Mesodermal cell (in vitro differentiated cells): ENCODE data around the gene ROBO1.
A peak's percentile ranks its signal among the peaks of the same experiment; 100 is the strongest.

Source experiments
- H3K27ac ChIP-seq: 2 replicates; pipeline ENCODE4 v1.7.0; 2013; ENCODE audit warnings: mild to moderate bottlenecking, low read depth, low read length, moderate library complexity; ENCODE audit not compliant: severe bottlenecking
- H3K36me3 ChIP-seq: 2 replicates; pipeline ENCODE4 v1.7.1; 2013; ENCODE audit warnings: mild to moderate bottlenecking, low read length, moderate library complexity; ENCODE audit not compliant: control insufficient read depth, insufficient read depth
- H3K4me1 ChIP-seq: one replicate; pipeline ENCODE4 v1.7.1; 2013; ENCODE audit warnings: mild to moderate bottlenecking, low read length; ENCODE audit not compliant: insufficient read depth, control insufficient read depth, poor library complexity, severe bottlenecking
- H3K4me3 ChIP-seq: 2 replicates; pipeline ENCODE4 v1.7.0; 2013; ENCODE audit warnings: low read length, control low read depth, mild to moderate bottlenecking; ENCODE audit not compliant: insufficient read depth, poor library complexity, severe bottlenecking; ENCODE audit errors: extremely low read depth
- H3K9me3 ChIP-seq: 2 replicates; pipeline ENCODE4 v1.7.1; 2013; ENCODE audit warnings: mild to moderate bottlenecking, low read length, moderate library complexity; ENCODE audit not compliant: control insufficient read depth
- WGBS, 2 experiments: methylation state at CpG; one replicate each; pipeline ENCODE4 v1.1.5; 2013; ENCODE audit warnings: missing lambda C conversion rate in 2 of 2; ENCODE audit not compliant: insufficient coverage in 2 of 2; 5-methylcytosine and 5-hydroxymethylcytosine counted together

Gene ROBO1

GRCh38 chr3:78738833-78739232 lies 1029.0 kb downstream of the ROBO1 start:
- no peak overlapping the region for H3K4me3 ChIP-seq
- 100% methylated on average over 2 of the region's 2 CpGs; no CpG with 5 or more reads in 1 of the 2 experiments for WGBS, 2 experiments
- no peaks in the 10 kb centered on the region for H3K36me3 ChIP-seq
- H3K9me3 ChIP-seq: no peaks in the 10 kb centered on the region
- H3K4me1 ChIP-seq: peaks cover 8% of the 10 kb centered on the region
- no peak overlapping the region for H3K27ac ChIP-seq

GRCh38 chr3:78737988-78738387 lies 1029.8 kb downstream of the ROBO1 start:
- Histone ChIP-seq H3K4me1 (peaks cover 8% of the 10 kb centered on the region), H3K9me3 (no peaks in the 10 kb centered on the region), H3K27ac (peak overlapping the region; percentile 39), H3K36me3 (no peaks in the 10 kb centered on the region), H3K4me3 (no peak overlapping the region)
- 81% methylated on average over 3 of the region's 5 CpGs; no CpG with 5 or more reads in 1 of the 2 experiments for WGBS, 2 experiments

- no peak overlapping the region for H3K4me3 ChIP-seq
- peaks cover 8% of the 10 kb centered on the region for H3K4me1 ChIP-seq
- no peaks in the 10 kb centered on the region for H3K9me3 ChIP-seq
- WGBS, 2 experiments: 100% methylated on average over 2 of the region's 2 CpGs
- no peaks in the 10 kb centered on the region for H3K36me3 ChIP-seq
- no peak overlapping the region for H3K27ac ChIP-seq
Measured at GRCh38 chr3:78736863-78737262, 1030.9 kb downstream of the ROBO1 start.

GRCh38 chr3:78734048-78734637 lies 1033.7 kb downstream of the ROBO1 start:
- Histone ChIP-seq H3K36me3 (no peaks in the 10 kb centered on the region), H3K27ac (no peak overlapping the region), H3K9me3 (no peaks in the 10 kb centered on the region), H3K4me3 (no peak overlapping the region), H3K4me1 (peaks cover 8% of the 10 kb centered on the region)
- 93% methylated on average over 2 of the region's 3 CpGs; no CpG with 5 or more reads in 1 of the 2 experiments for WGBS, 2 experiments

- WGBS, 2 experiments: no CpG with 5 or more reads among the region's 1 CpG
- Histone ChIP-seq H3K9me3 (no peaks in the 10 kb centered on the region), H3K27ac (no peak overlapping the region), H3K4me1 (peaks cover 2% of the 10 kb centered on the region), H3K36me3 (no peaks in the 10 kb centered on the region), H3K4me3 (no peak overlapping the region)
Measured at GRCh38 chr3:78732893-78733292, 1034.9 kb downstream of the ROBO1 start.

- H3K4me1 ChIP-seq: no peaks in the 10 kb centered on the region
- H3K4me3 ChIP-seq: no peak overlapping the region
- no CpG with 5 or more reads among the region's 1 CpG for WGBS, 2 experiments
- H3K9me3 ChIP-seq: no peaks in the 10 kb centered on the region
- H3K27ac ChIP-seq: no peak overlapping the region
- no peaks in the 10 kb centered on the region for H3K36me3 ChIP-seq
Measured at GRCh38 chr3:78732471-78732870, 1035.3 kb downstream of the ROBO1 start.

- no CpG with 5 or more reads among the region's 1 CpG for WGBS, 2 experiments
Measured at GRCh38 chr3:78729946-78730345, 1037.9 kb downstream of the ROBO1 start.

GRCh38 chr3:78728406-78729145 lies 1039.2 kb downstream of the ROBO1 start:
- H3K4me1 ChIP-seq: no peaks in the 10 kb centered on the region
- no peak overlapping the region for H3K27ac ChIP-seq

More at GRCh38 chr3:78729946-78730345, 1037.9 kb downstream of the ROBO1 start:
- H3K4me1 ChIP-seq: no peaks in the 10 kb centered on the region
- no peaks in the 10 kb centered on the region for H3K9me3 ChIP-seq
- H3K4me3 ChIP-seq: no peak overlapping the region
- no peaks in the 10 kb centered on the region for H3K36me3 ChIP-seq
- H3K27ac ChIP-seq: no peak overlapping the region

GRCh38 chr3:78726545-78726944 lies 1041.3 kb downstream of the ROBO1 start:
- Histone ChIP-seq H3K36me3 (no peaks in the 10 kb centered on the region), H3K9me3 (no peaks in the 10 kb centered on the region), H3K4me3 (no peak overlapping the region), H3K4me1 (no peaks in the 10 kb centered on the region), H3K27ac (no peak overlapping the region)
- 86 to 100% methylated on average over 1 of the region's 3 CpGs for WGBS, 2 experiments

More at GRCh38 chr3:78728406-78729145, 1039.2 kb downstream of the ROBO1 start:
- no peak overlapping the region for H3K4me3 ChIP-seq
- no peaks in the 10 kb centered on the region for H3K36me3 ChIP-seq
- no peaks in the 10 kb centered on the region for H3K9me3 ChIP-seq
- 80 to 85% methylated on average over 1 to 2 of the region's 5 CpGs for WGBS, 2 experiments

- Histone ChIP-seq H3K4me3 (no peak overlapping the region), H3K4me1 (no peaks in the 10 kb centered on the region), H3K27ac (no peak overlapping the region), H3K36me3 (no peaks in the 10 kb centered on the region), H3K9me3 (no peaks in the 10 kb centered on the region)
- no CpG with 5 or more reads among the region's 2 CpGs for WGBS, 2 experiments
Measured at GRCh38 chr3:78725703-78726246, 1042.0 kb downstream of the ROBO1 start.

- Histone ChIP-seq H3K27ac (no peak overlapping the region), H3K9me3 (no peaks in the 10 kb centered on the region), H3K36me3 (no peaks in the 10 kb centered on the region), H3K4me1 (no peaks in the 10 kb centered on the region), H3K4me3 (no peak overlapping the region)
- 60% methylated on average over 2 of the region's 4 CpGs; no CpG with 5 or more reads in 1 of the 2 experiments for WGBS, 2 experiments
Measured at GRCh38 chr3:78724859-78725258, 1042.9 kb downstream of the ROBO1 start.
